Measurements from ENCODE around the gene FLVCR2. TPM values are rescaled to one million over a fixed set of nuclear protein-coding genes. Genes with fewer than 3 reads are reported as not detected.

FLVCR2 gene
- total RNA-seq, 1 donor from 2014 or later, result 28.6 TPM

GRCh38 chr14:75537071-75537470, 41.3 kb upstream of the FLVCR2 start:
- no peaks in the 10 kb centered on the region for H3K9me3 ChIP-seq
- ATAC-seq (no peak), DNase-seq (no peak)
- H3K27ac ChIP-seq, result peak overlapping the region; percentile 83
- H3K27me3 ChIP-seq, result no peaks in the 10 kb centered on the region
- peaks cover 18% of the 10 kb centered on the region for H3K4me1 ChIP-seq
- TF ChIP-seq CTCF (IDR thresholded peaks at IDR 0.05), result no peak
- intact Hi-C loops (cut with DNase I), result no loop called here
- no peaks in the 10 kb centered on the region for H3K36me3 ChIP-seq
- H3K4me3 ChIP-seq, result no peak overlapping the region

GRCh38 chr14:75539162-75539560, 39.3 kb upstream of the FLVCR2 start:
- no peak for TF ChIP-seq CTCF (IDR thresholded peaks at IDR 0.05)
- Histone ChIP-seq H3K36me3 (no peaks in the 10 kb centered on the region), H3K27ac (no peak overlapping the region), H3K27me3 (no peaks in the 10 kb centered on the region), H3K4me3 (no peak overlapping the region), H3K4me1 (peaks cover 37% of the 10 kb centered on the region), H3K9me3 (no peaks in the 10 kb centered on the region)
- intact Hi-C loops (cut with DNase I), result no loop called here
- DNase-seq (no peak), ATAC-seq (no peak)

GRCh38 chr14:75539561-75540478, 38.6 kb upstream of the FLVCR2 start:
- Histone ChIP-seq H3K9me3 (no peaks in the 10 kb centered on the region), H3K27me3 (no peaks in the 10 kb centered on the region), H3K4me3 (no peak overlapping the region), H3K27ac (no peak overlapping the region), H3K36me3 (no peaks in the 10 kb centered on the region), H3K4me1 (peaks cover 37% of the 10 kb centered on the region)
- no peak for DNase-seq
- intact Hi-C loops (cut with DNase I), result no loop called here
- ATAC-seq, result no peak
- no peak for TF ChIP-seq CTCF (IDR thresholded peaks at IDR 0.05)

- H3K36me3 ChIP-seq, result no peaks in the 10 kb centered on the region
- no peak overlapping the region for H3K27ac ChIP-seq
- ATAC-seq, result no peak
Observed at GRCh38 chr14:75540479-75540851, 38.0 kb upstream of the FLVCR2 start.

GRCh38 chr14:75542588-75543091, 35.8 kb upstream of the FLVCR2 start:
- intact Hi-C loops (cut with DNase I), result no loop called here
- Histone ChIP-seq H3K4me1 (peaks cover 23% of the 10 kb centered on the region), H3K27ac (peak overlapping the region; percentile 76), H3K27me3 (no peaks in the 10 kb centered on the region), H3K36me3 (no peaks in the 10 kb centered on the region), H3K9me3 (no peaks in the 10 kb centered on the region), H3K4me3 (peak overlapping the region; percentile 10)
- no peak for TF ChIP-seq CTCF (IDR thresholded peaks at IDR 0.05)
- DNase-seq, result peak; percentile 88
- peak; percentile 97 for ATAC-seq

More at GRCh38 chr14:75540479-75540851, 38.0 kb upstream of the FLVCR2 start:
- intact Hi-C loops (cut with DNase I), result no loop called here
- no peak for TF ChIP-seq CTCF (IDR thresholded peaks at IDR 0.05)
- Histone ChIP-seq H3K4me3 (no peak overlapping the region), H3K4me1 (peaks cover 33% of the 10 kb centered on the region), H3K27me3 (no peaks in the 10 kb centered on the region), H3K9me3 (no peaks in the 10 kb centered on the region)
- no peak for DNase-seq

Data from upper lobe of right lung (tissue), 1 donor.